ENCODE results near the gene MYLK. TPM values are rescaled to one million over a fixed set of nuclear protein-coding genes. Genes with fewer than 3 reads are reported as not detected.

Gene MYLK
- total and polyA plus RNA-seq, 8 donors = 35.1 to 916 (median 340) TPM

- Histone ChIP-seq H3K4me1 (peaks cover 7 to 17% (median 16%) of the 10 kb centered on the region in 4 donors), H3K36me3 (no peaks in the 10 kb centered on the region), H3K9me3 (no peaks in the 10 kb centered on the region), H3K27ac (no peak overlapping the region), H3K27me3 (peaks cover 0 to 36% (median 8%) of the 10 kb centered on the region in 3 donors), H3K4me3 (peak overlapping the region; percentile 47 to 54 (median 51))
- WGBS, 5 donors = 2 to 5% (median 4%) methylated on average over 11 to 29 of the region's 29 CpGs
- intact Hi-C loops (cut with DNase I; ENCODE audit: low total_unique reads) = no loop called here
- peak in 1 of 2 donors; percentile 47 for DNase-seq
- no peak for TF ChIP-seq CTCF (IDR thresholded peaks at IDR 0.05)
Measured at GRCh38 chr3:123883701-123884202, 380 bp downstream of the MYLK start.

- no peak for TF ChIP-seq EP300 (IDR thresholded peaks at IDR 0.05)
- TF ChIP-seq CTCF (IDR thresholded peaks at IDR 0.05) = no peak
- TF ChIP-seq POLR2A (IDR thresholded peaks at IDR 0.05) = no peak
- no peak for TF ChIP-seq POLR2AphosphoS5 (IDR thresholded peaks at IDR 0.05)
- peaks cover 0 to 36% (median 8%) of the 10 kb centered on the region in 3 donors for H3K27me3 ChIP-seq
Measured at GRCh38 chr3:123883111-123883510, 1.0 kb downstream of the MYLK start.

GRCh38 chr3:123881771-123882170 lies 2.4 kb downstream of the MYLK start:
- TF ChIP-seq POLR2A (IDR thresholded peaks at IDR 0.05) (no peak), POLR2AphosphoS5 (IDR thresholded peaks at IDR 0.05) (no peak), CTCF (IDR thresholded peaks at IDR 0.05) (no peak), EP300 (IDR thresholded peaks at IDR 0.05) (no peak)
- intact Hi-C loops (cut with DNase I; ENCODE audit: low total_unique reads) = no loop called here
- no peak overlapping the region for H3K4me3 ChIP-seq
- no peak overlapping the region for H3K27ac ChIP-seq
- peaks cover 0 to 36% (median 8%) of the 10 kb centered on the region in 3 donors for H3K27me3 ChIP-seq
- H3K9me3 ChIP-seq = no peaks in the 10 kb centered on the region
- WGBS, 5 donors = 92 to 100% (median 95%) methylated on average over 2 of the region's 2 CpGs
- DNase-seq = no peak
- peaks cover 7 to 17% (median 16%) of the 10 kb centered on the region in 4 donors for H3K4me1 ChIP-seq
- H3K36me3 ChIP-seq = no peaks in the 10 kb centered on the region

More at GRCh38 chr3:123883111-123883510, 1.0 kb downstream of the MYLK start:
- Histone ChIP-seq H3K9me3 (no peaks in the 10 kb centered on the region), H3K27ac (no peak overlapping the region), H3K4me1 (peaks cover 7 to 17% (median 16%) of the 10 kb centered on the region in 4 donors), H3K36me3 (no peaks in the 10 kb centered on the region), H3K4me3 (peak overlapping the region in 2 of 4 donors; percentile 53 to 54)
- intact Hi-C loops (cut with DNase I; ENCODE audit: low total_unique reads) = no loop called here
- DNase-seq = no peak
- 59 to 70% (median 62%) methylated on average over 4 of the region's 4 CpGs for WGBS, 5 donors

GRCh38 chr3:123880998-123881561 lies 3.1 kb downstream of the MYLK start:
- Histone ChIP-seq H3K27me3 (peaks cover 0 to 30% (median 8%) of the 10 kb centered on the region in 3 donors), H3K9me3 (no peaks in the 10 kb centered on the region), H3K4me3 (no peak overlapping the region), H3K27ac (no peak overlapping the region), H3K4me1 (peaks cover 7 to 17% (median 16%) of the 10 kb centered on the region in 4 donors), H3K36me3 (no peaks in the 10 kb centered on the region)
- peak in 1 of 2 donors; percentile 36 for DNase-seq
- intact Hi-C loops (cut with DNase I; ENCODE audit: low total_unique reads) = no loop called here
- 77 to 82% (median 80%) methylated on average over 6 of the region's 6 CpGs for WGBS, 5 donors
- TF ChIP-seq POLR2A (IDR thresholded peaks at IDR 0.05) (no peak), CTCF (IDR thresholded peaks at IDR 0.05) (peak in 2 of 7 experiments; percentile 17 to 19)

Data from stomach (tissue), 9 donors.